GM12878 (cell line): ENCODE measurements around the gene ASTL. TPM values are rescaled to one million over a fixed set of nuclear protein-coding genes. Genes with fewer than 3 reads are reported as not detected.

Experiments
- BCLAF1 ChIP-seq: fragments of 450-650 bp; IDR thresholded peaks from 2 replicates; pipeline ENCODE4 v1.6.1; 2017; ENCODE audit warnings: antibody characterized with exemption, mild to moderate bottlenecking, moderate library complexity
- CHD4 ChIP-seq: fragments of 200-600 bp; sonication (generic); IDR thresholded peaks from 2 replicates; pipeline ENCODE4 v1.6.1; 2016; ENCODE audit warnings: mild to moderate bottlenecking
- EED ChIP-seq: sonication (generic); IDR thresholded peaks from 2 replicates; pipeline ENCODE4 v1.6.1; 2016; ENCODE audit warnings: antibody characterized with exemption, low read depth
- HDAC2 ChIP-seq: fragments of 200-600 bp; sonication (generic); IDR thresholded peaks from 2 replicates; pipeline ENCODE4 v1.6.1; 2017
- IRF3 ChIP-seq: fragments of 450-650 bp; IDR thresholded peaks from 2 replicates; pipeline ENCODE4 v1.6.1; 2014; ENCODE audit warnings: mild to moderate bottlenecking
- JUNB ChIP-seq: IDR thresholded peaks from 2 replicates; pipeline ENCODE4 v1.6.1; 2016; ENCODE audit warnings: antibody characterized with exemption, mild to moderate bottlenecking
- KAT2A ChIP-seq: conservative IDR thresholded peaks from 2 replicates; pipeline ENCODE4 v1.6.1; 2011; ENCODE audit warnings: low read depth, low read length; ENCODE audit not compliant: control insufficient read depth
- MTA2 ChIP-seq: fragments of 450-650 bp; IDR thresholded peaks from 2 replicates; pipeline ENCODE4 v1.6.1; 2016; ENCODE audit warnings: low read depth, mild to moderate bottlenecking, moderate library complexity
- MYB ChIP-seq: fragments of 150-350 bp; IDR thresholded peaks from 2 replicates; pipeline ENCODE4 v1.6.1; 2014; ENCODE audit warnings: mild to moderate bottlenecking, low read depth, low read length, borderline replicate concordance
- NBN ChIP-seq: fragments of 450-650 bp; IDR thresholded peaks from 2 replicates; pipeline ENCODE4 v1.6.1; 2016
- NFYA ChIP-seq: IDR thresholded peaks from 2 replicates; pipeline ENCODE4 v1.6.1; 2011; ENCODE audit warnings: low read depth, mild to moderate bottlenecking, low read length, improper control_type of control experiment, borderline replicate concordance
- PRDM15 ChIP-seq: fragments of 450-650 bp; formaldehyde crosslinking; IDR thresholded peaks from 2 replicates; pipeline ENCODE4 v1.4.0; 2020; ENCODE audit warnings: mild to moderate bottlenecking, moderate library complexity
- RAD21 ChIP-seq: IDR thresholded peaks from 2 replicates; pipeline ENCODE4 v1.6.1; 2011; ENCODE audit warnings: mild to moderate bottlenecking, low read depth, low read length, moderate library complexity; ENCODE audit not compliant: insufficient read depth
- RBBP5 ChIP-seq: fragments of 200-600 bp; sonication (generic); conservative IDR thresholded peaks from 2 replicates; pipeline ENCODE4 v1.6.1; 2016
- REST ChIP-seq: IDR thresholded peaks from 2 replicates; pipeline ENCODE4 v1.6.1; 2012; ENCODE audit warnings: mild to moderate bottlenecking, low read depth, low read length
- TARDBP ChIP-seq: IDR thresholded peaks from 2 replicates; pipeline ENCODE4 v1.6.1; 2016; ENCODE audit warnings: borderline replicate concordance
- YY1 ChIP-seq: IDR thresholded peaks from 2 replicates; pipeline ENCODE4 v1.6.1; 2011; ENCODE audit warnings: low read depth, mild to moderate bottlenecking, low read length
- polyA plus RNA-seq, 11 experiments: library from polyadenylated mRNA; depleted of rRNA in 4 of 11; unstranded in 6 of 11; stranded (reverse) in 5 of 11; fragments of >200 nt; fragmentation: Nextera tagmentation in 4 of 11; fragmentation: Illumina TruSeq in 1 of 11; extraction: Ambion mirVana in 4 of 11; extraction: Trizol in 1 of 11; gene quantifications; 1 replicate in 1 of 11; 2 replicates in 10 of 11; pipeline versions ENCODE4 v1.2.1 to v1.2.3, GENCODE V29; 2011 to 2016; ENCODE audit warnings: inconsistent platforms in 2 of 11, missing spikeins in 2 of 11, low read depth in 1 of 11
- total RNA-seq, 4 experiments: library from RNA; depleted of rRNA in 3 of 4; stranded (reverse); fragments of >200 nt in 3 of 4; fragmentation: Illumina TruSeq in 1 of 4; extraction: Trizol in 1 of 4; gene quantifications; 2 replicates each; pipeline versions ENCODE4 v1.2.1 to v1.2.3, GENCODE V29; 2013 to 2021
- TF ChIP-seq, protein P1 (sequence below), 3 experiments: IDR thresholded peaks in 2 of 3; conservative IDR thresholded peaks in 1 of 3; 2 replicates each; pipeline ENCODE4 v1.5.1; 2011; ENCODE audit warnings: low read depth in 3 of 3, low read length in 3 of 3, mild to moderate bottlenecking in 3 of 3, control low read depth in 2 of 3, moderate library complexity in 2 of 3, inconsistent platforms in 1 of 3, mixed read lengths in 1 of 3; ENCODE audit not compliant: control insufficient read depth in 2 of 3, insufficient read depth in 1 of 3; ENCODE audit errors: extremely low read depth in 1 of 3

Gene ASTL
- total and polyA plus RNA-seq, 10 of the 15 experiments (the other 5 are each of a cell fraction or from before 2014, with no cell fraction given): 0.18 to 1.0 (median 0.38) TPM; not detected in 4

- TF ChIP-seq MYB: no peak
- TF ChIP-seq YY1: no peak
- TF ChIP-seq CHD4: no peak
- TF ChIP-seq EED: no peak
- TF ChIP-seq RAD21: no peak
- no peak for TF ChIP-seq RBBP5
- 0 out of 2 replicates have a peak, but pooled peaks have one; percentile 47 for TF ChIP-seq NBN
- no peak for TF ChIP-seq TARDBP
- TF ChIP-seq JUNB: no peak
- no peak for TF ChIP-seq IRF3
- no peak for TF ChIP-seq PRDM15
- TF ChIP-seq NFYA: no peak
- no peak for TF ChIP-seq BCLAF1
- no peak for TF ChIP-seq KAT2A
- TF ChIP-seq, protein P1, sequence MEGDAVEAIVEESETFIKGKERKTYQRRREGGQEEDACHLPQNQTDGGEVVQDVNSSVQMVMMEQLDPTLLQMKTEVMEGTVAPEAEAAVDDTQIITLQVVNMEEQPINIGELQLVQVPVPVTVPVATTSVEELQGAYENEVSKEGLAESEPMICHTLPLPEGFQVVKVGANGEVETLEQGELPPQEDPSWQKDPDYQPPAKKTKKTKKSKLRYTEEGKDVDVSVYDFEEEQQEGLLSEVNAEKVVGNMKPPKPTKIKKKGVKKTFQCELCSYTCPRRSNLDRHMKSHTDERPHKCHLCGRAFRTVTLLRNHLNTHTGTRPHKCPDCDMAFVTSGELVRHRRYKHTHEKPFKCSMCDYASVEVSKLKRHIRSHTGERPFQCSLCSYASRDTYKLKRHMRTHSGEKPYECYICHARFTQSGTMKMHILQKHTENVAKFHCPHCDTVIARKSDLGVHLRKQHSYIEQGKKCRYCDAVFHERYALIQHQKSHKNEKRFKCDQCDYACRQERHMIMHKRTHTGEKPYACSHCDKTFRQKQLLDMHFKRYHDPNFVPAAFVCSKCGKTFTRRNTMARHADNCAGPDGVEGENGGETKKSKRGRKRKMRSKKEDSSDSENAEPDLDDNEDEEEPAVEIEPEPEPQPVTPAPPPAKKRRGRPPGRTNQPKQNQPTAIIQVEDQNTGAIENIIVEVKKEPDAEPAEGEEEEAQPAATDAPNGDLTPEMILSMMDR (IDR thresholded peaks at IDR 0.05 in 2 of 3, conservative IDR thresholded peaks at IDR 0.05 in 1 of 3; ENCODE audit: control insufficient read depth in 2 of 3, extremely low read depth in 1 of 3, insufficient read depth in 1 of 3, low read depth in 3 of 3, low read length in 3 of 3): no peak
- TF ChIP-seq REST: no peak
- TF ChIP-seq HDAC2: no peak
- TF ChIP-seq MTA2: no peak
Observed at GRCh38 chr2:96144481-96145035, 6.3 kb upstream of the ASTL start (continued).
